ENCODE results near the gene CYB5D1.
"Not testable (repeated sequence)": the region's sequence is repeated elsewhere in the genome, so short reads cannot be mapped to it uniquely, and the experiment has no call there.

Gene CYB5D1

GRCh38 chr17:7857713-7858521 is at the start of gene CYB5D1:
CYB5D1 (plus strand) TSS chr17:7858003; CDS start chr17:7858135, 132 bp downstream.
- DNase-seq (ENCODE audit: low read depth), result peak; percentile 86

- no peak for DNase-seq (ENCODE audit: low read depth)
Measured at GRCh38 chr17:7809086-7809790, 48.6 kb upstream of the CYB5D1 start.

GRCh38 chr17:7809791-7810343 is 47.9 kb upstream of the CYB5D1 start:
- not testable (repeated sequence) for DNase-seq (ENCODE audit: low read depth)

GRCh38 chr17:7811251-7811650 is 46.6 kb upstream of the CYB5D1 start:
- no peak for DNase-seq (ENCODE audit: low read depth)

- DNase-seq (ENCODE audit: low read depth), result no peak
Measured at GRCh38 chr17:7814969-7815368, 42.8 kb upstream of the CYB5D1 start.

- no peak for DNase-seq (ENCODE audit: low read depth)
Measured at GRCh38 chr17:7816926-7817642, 40.7 kb upstream of the CYB5D1 start.

GRCh38 chr17:7817643-7817964 is 40.2 kb upstream of the CYB5D1 start:
- DNase-seq (ENCODE audit: low read depth), result no peak

GRCh38 chr17:7818026-7818425 is 39.8 kb upstream of the CYB5D1 start:
- DNase-seq (ENCODE audit: low read depth), result no peak

GRCh38 chr17:7818746-7819645 is 38.8 kb upstream of the CYB5D1 start:
- no peak for DNase-seq (ENCODE audit: low read depth)

- DNase-seq (ENCODE audit: low read depth), result no peak
Measured at GRCh38 chr17:7820231-7820630, 37.6 kb upstream of the CYB5D1 start.

GRCh38 chr17:7822126-7822525 is 35.7 kb upstream of the CYB5D1 start:
- DNase-seq (ENCODE audit: low read depth), result no peak

GRCh38 chr17:7823581-7824001 is 34.2 kb upstream of the CYB5D1 start:
- no peak for DNase-seq (ENCODE audit: low read depth)

GRCh38 chr17:7824021-7824924 is 33.5 kb upstream of the CYB5D1 start:
- no peak for DNase-seq (ENCODE audit: low read depth)

- no peak for DNase-seq (ENCODE audit: low read depth)
Measured at GRCh38 chr17:7825206-7825990, 32.4 kb upstream of the CYB5D1 start.

- DNase-seq (ENCODE audit: low read depth), result no peak
Measured at GRCh38 chr17:7830616-7831015, 27.2 kb upstream of the CYB5D1 start.

- no peak for DNase-seq (ENCODE audit: low read depth)
Measured at GRCh38 chr17:7831233-7831632, 26.6 kb upstream of the CYB5D1 start.

GRCh38 chr17:7832431-7832830 is 25.4 kb upstream of the CYB5D1 start:
- no peak for DNase-seq (ENCODE audit: low read depth)

GRCh38 chr17:7833011-7833794 is 24.6 kb upstream of the CYB5D1 start:
- DNase-seq (ENCODE audit: low read depth), result no peak
